LNCAP (cell line): Measurements from ENCODE around the gene PADI1.

ENCODE experiments used
- CTCF ChIP-seq: fragments of 450-650 bp; IDR thresholded peaks from 2 replicates; pipeline ENCODE4 v1.5.1; 2017; ENCODE audit warnings: mild to moderate bottlenecking

Gene PADI1

GRCh38 chr1:17259233-17259873 lies 54.4 kb downstream of the PADI1 start:
- TF ChIP-seq CTCF, result no peak

DNA sequence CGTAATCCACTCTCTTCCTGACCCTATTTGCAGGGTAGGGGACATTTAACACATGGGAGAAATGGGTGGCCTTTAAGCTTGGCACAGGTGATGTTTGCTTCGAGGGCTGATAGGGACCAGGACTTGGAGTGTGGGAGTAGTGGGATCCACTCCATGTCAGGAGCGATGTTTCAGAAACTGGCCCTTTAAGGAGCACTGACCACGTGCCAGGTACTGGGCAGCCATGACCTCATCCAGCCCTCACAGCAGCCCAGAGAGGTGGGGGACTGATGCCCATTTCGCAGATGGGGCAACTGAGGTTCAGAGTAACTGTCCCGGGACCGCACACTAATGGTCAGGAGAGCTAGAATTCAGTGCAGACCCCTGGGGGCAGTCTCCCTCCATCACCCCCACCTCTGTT lies 55.3 kb downstream of the PADI1 start:
- TF ChIP-seq CTCF, result no peak

DNA sequence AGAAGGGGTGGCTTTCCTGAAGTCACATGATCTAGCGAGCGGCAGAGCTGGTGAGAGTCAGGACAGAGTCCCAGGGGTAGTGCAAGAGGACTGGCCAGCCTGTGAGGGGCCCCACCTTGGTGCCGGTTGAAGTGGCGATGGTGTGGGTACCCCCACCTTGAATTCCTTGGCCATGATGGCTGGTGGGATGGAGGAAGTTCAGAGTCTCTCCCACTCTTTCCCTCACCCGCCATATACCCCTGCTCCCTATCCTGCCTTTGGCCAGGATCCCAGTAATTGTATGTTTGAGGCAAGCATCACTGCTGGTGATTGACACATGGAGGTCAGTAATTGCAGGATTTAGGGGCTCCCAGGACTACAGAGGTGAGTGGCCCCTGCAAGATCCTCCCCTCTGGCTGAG lies 55.8 kb downstream of the PADI1 start:
- no peak for TF ChIP-seq CTCF

GRCh38 chr1:17263936-17264335 lies 59.0 kb downstream of the PADI1 start:
- no peak for TF ChIP-seq CTCF

GRCh38 chr1:17264470-17264869 lies 59.5 kb downstream of the PADI1 start:
- no peak for TF ChIP-seq CTCF

- no peak for TF ChIP-seq CTCF
These were observed 60.2 kb downstream of the PADI1 start for GRCh38 chr1:17265162-17265561.

DNA sequence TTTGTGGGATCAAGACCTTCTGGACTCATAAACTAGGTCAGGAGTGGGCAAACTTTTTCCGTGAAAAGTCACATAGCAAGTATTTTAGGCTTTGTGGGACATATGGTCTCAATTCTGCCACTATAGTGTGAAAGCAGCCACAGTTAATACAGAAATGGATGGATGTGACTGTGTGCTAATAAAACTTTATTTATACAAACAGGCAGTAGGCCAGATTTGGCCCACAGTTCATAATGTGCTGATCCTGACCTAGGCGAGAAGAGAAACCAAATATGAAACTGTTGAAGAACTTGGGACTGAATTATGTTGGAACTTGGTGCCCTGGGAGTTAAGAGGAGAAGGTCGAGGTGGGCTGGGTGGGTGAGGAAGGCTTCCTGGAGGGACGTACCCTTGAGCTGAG lies 61.0 kb downstream of the PADI1 start:
- no peak for TF ChIP-seq CTCF
